ENCODE results near the gene NTHL1.

The NTHL1 gene

GRCh38 chr16:2004795-2005517 lies 42.7 kb downstream of the NTHL1 start:
- ChIA-PET CTCF (interaction anchor here (0.6 to 2.5 kb wide), 4 partner anchors 136 to 202 kb away, joined by 3 to 17 read pairs (median 4); no protein-coding TSS in a partner anchor), POLR2A (ENCODE audit: low non-redundant PET) (interaction anchor here (0.7 kb wide), 1 partner anchor 12 kb away, joined by 3 read pairs; no protein-coding TSS in a partner anchor)
- TF ChIP-seq CTCF (conservative IDR thresholded peaks at IDR 0.05; ENCODE audit: low read depth): no peak
- peak overlapping the region; percentile 98 for H3K27ac ChIP-seq
- DNase-seq (ENCODE audit: low spot score): no peak

- POLR2A ChIA-PET (ENCODE audit: low non-redundant PET): no interaction called here
- CTCF ChIA-PET: interaction anchor here (0.5 to 2.5 kb wide), 12 partner anchors 21 to 202 kb away, joined by 3 to 17 read pairs (median 4); no protein-coding TSS in a partner anchor
- peak overlapping the region; percentile 98 for H3K27ac ChIP-seq
- TF ChIP-seq CTCF (conservative IDR thresholded peaks at IDR 0.05; ENCODE audit: low read depth): peak; percentile 88
- DNase-seq (ENCODE audit: low spot score): peak; percentile 59
These were observed 43.6 kb downstream of the NTHL1 start for GRCh38 chr16:2003827-2004641.

- POLR2A ChIA-PET (ENCODE audit: low non-redundant PET): interaction anchor here (0.8 kb wide), 1 partner anchor 10 kb away, joined by 4 read pairs; no protein-coding TSS in a partner anchor
- DNase-seq (ENCODE audit: low spot score): no peak
- no peak for TF ChIP-seq CTCF (conservative IDR thresholded peaks at IDR 0.05; ENCODE audit: low read depth)
- CTCF ChIA-PET: interaction anchor here (0.5 to 2.5 kb wide), 7 partner anchors 21 to 237 kb away, joined by 3 to 17 read pairs (median 4); no protein-coding TSS in a partner anchor
- H3K27ac ChIP-seq: peak overlapping the region; percentile 98
These were observed 44.3 kb downstream of the NTHL1 start for GRCh38 chr16:2003231-2003826.

- peak overlapping the region; percentile 98 for H3K27ac ChIP-seq
- no peak for DNase-seq (ENCODE audit: low spot score)
- no peak for TF ChIP-seq CTCF (conservative IDR thresholded peaks at IDR 0.05; ENCODE audit: low read depth)
- POLR2A ChIA-PET (ENCODE audit: low non-redundant PET): interaction anchor here (0.7 to 0.8 kb wide), 2 partner anchors 10 to 11 kb away, joined by 3 to 4 read pairs; no protein-coding TSS in a partner anchor
- CTCF ChIA-PET: interaction anchor here (0.5 to 2.5 kb wide), 5 partner anchors 20 to 238 kb away, joined by 3 to 17 read pairs (median 3); no protein-coding TSS in a partner anchor
These were observed 45.0 kb downstream of the NTHL1 start for GRCh38 chr16:2002406-2003230.

- ChIA-PET POLR2A (ENCODE audit: low non-redundant PET) (no interaction called here), CTCF (interaction anchor here (0.7 kb wide), 1 partner anchor 139 kb away, joined by 3 read pairs; no protein-coding TSS in a partner anchor)
- H3K27ac ChIP-seq: peak overlapping the region; percentile 98; the same call in 1 of the 2 replicates
- no peak for TF ChIP-seq CTCF (conservative IDR thresholded peaks at IDR 0.05; ENCODE audit: low read depth)
- no peak for DNase-seq (ENCODE audit: low spot score)
These were observed 45.9 kb downstream of the NTHL1 start for GRCh38 chr16:2001456-2002355.

All from RWPE1 (cell line).